Cardiac muscle cell (in vitro differentiated cells and primary cell): ENCODE measurements around the gene USP48. TPM values are rescaled to one million over a fixed set of nuclear protein-coding genes. Genes with fewer than 3 reads are reported as not detected.

Experiments used
- DNase-seq, 2 donors: peaks; one replicate each; pipeline versions ENCODE4 v3.0.0 to v3.0.0-alpha.2; 2010 to 2017; ENCODE audit warnings: low read depth in 1 of 2, low spot score in 1 of 2
- H3K27ac ChIP-seq: fragments of 200-600 bp; sonication (generic); 2 replicates; pipeline ENCODE4 v1.5.1; 2016
- H3K27me3 ChIP-seq: fragments of 200-600 bp; sonication (generic); 2 replicates; pipeline ENCODE4 v1.6.0; 2016; ENCODE audit warnings: control low read depth
- H3K36me3 ChIP-seq: fragments of 200-600 bp; sonication (generic); 2 replicates; pipeline ENCODE4 v1.5.1; 2016; ENCODE audit warnings: control low read depth
- H3K4me1 ChIP-seq: fragments of 200-600 bp; sonication (generic); 2 replicates; pipeline ENCODE4 v1.8.1; 2017; ENCODE audit warnings: low read depth, mild to moderate bottlenecking, mixed run types
- H3K4me3 ChIP-seq: fragments of 200-600 bp; sonication (generic); 2 replicates; pipeline ENCODE4 v1.5.1; 2016; ENCODE audit warnings: mild to moderate bottlenecking
- H3K9me3 ChIP-seq: fragments of 200-600 bp; sonication (generic); 2 replicates; pipeline ENCODE4 v1.5.1; 2017; ENCODE audit warnings: low read depth, mild to moderate bottlenecking, control low read depth
- polyA plus RNA-seq: library from polyadenylated mRNA; unstranded; fragments of >200 nt; fragmentation: Nextera tagmentation; extraction: Ambion mirVana; gene quantifications from 2 replicates; pipeline ENCODE4 v1.2.1, GENCODE V29; 2016
- total RNA-seq: library from RNA; depleted of rRNA; stranded (reverse); fragments of >200 nt; gene quantifications from 2 replicates; pipeline ENCODE4 v1.2.3, GENCODE V29; 2016
- TF ChIP-seq, protein P1 (sequence below): IDR thresholded peaks from 2 replicates; pipeline ENCODE4 v1.5.1; 2012; ENCODE audit warnings: low read depth, mild to moderate bottlenecking, low read length

Gene USP48
- total and polyA plus RNA-seq, 2 experiments from 2014 or later: 29.6 to 52.4 TPM

GRCh38 chr1:21640653-21641052, 142.3 kb downstream of the USP48 start:
- TF ChIP-seq, protein P1, sequence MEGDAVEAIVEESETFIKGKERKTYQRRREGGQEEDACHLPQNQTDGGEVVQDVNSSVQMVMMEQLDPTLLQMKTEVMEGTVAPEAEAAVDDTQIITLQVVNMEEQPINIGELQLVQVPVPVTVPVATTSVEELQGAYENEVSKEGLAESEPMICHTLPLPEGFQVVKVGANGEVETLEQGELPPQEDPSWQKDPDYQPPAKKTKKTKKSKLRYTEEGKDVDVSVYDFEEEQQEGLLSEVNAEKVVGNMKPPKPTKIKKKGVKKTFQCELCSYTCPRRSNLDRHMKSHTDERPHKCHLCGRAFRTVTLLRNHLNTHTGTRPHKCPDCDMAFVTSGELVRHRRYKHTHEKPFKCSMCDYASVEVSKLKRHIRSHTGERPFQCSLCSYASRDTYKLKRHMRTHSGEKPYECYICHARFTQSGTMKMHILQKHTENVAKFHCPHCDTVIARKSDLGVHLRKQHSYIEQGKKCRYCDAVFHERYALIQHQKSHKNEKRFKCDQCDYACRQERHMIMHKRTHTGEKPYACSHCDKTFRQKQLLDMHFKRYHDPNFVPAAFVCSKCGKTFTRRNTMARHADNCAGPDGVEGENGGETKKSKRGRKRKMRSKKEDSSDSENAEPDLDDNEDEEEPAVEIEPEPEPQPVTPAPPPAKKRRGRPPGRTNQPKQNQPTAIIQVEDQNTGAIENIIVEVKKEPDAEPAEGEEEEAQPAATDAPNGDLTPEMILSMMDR: no peak
- DNase-seq: no peak
- Histone ChIP-seq H3K27ac (no peak overlapping the region), H3K4me3 (no peak overlapping the region), H3K27me3 (no peaks in the 10 kb centered on the region), H3K9me3 (no peaks in the 10 kb centered on the region), H3K4me1 (no peaks in the 10 kb centered on the region), H3K36me3 (no peaks in the 10 kb centered on the region)

GRCh38 chr1:21639594-21640041, 143.3 kb downstream of the USP48 start:
- Histone ChIP-seq H3K4me1 (no peaks in the 10 kb centered on the region), H3K27ac (no peak overlapping the region), H3K4me3 (no peak overlapping the region), H3K36me3 (no peaks in the 10 kb centered on the region), H3K27me3 (no peaks in the 10 kb centered on the region), H3K9me3 (no peaks in the 10 kb centered on the region)
- TF ChIP-seq, protein P1: no peak
- no peak for DNase-seq

DNA sequence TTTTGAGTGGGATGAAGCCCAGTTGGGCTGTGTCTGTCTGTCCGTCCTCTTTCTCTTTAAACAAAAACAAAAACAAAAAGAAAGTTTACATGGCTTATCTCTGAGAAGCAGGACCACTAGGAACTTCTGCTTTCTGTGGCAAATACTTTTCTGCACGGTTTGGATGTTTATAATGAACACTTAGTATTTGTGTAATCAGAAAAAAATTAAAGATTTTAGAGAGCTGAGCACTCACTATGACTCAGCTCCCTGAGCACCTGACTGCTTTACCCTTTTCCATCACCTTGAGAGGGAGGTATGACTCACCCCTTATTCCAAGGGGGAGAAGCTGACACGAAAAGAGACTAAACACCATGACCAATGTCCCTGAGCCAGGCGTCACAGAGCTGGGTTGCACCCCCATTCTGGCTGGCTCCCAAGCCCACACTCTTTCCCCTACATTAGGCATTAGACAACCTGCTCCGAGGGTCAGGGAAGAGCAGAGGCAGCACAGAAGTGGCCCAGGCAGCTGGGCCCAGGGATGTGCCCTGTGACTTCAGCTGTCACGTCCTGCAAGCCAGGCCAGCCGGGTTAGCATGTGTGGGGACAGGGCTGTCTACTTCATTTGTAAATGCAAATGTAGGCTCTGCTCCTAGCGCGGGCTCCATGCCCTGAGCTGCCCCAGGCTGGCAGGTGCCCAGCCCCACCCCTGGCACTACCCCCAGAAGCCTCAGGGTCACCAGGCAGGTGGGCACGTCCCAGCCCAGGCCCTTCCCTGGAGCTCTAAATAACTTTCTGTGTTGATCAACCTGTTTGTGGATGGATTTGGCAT, 144.2 kb downstream of the USP48 start:
- Histone ChIP-seq H3K36me3 (no peaks in the 10 kb centered on the region), H3K4me1 (no peaks in the 10 kb centered on the region), H3K9me3 (no peaks in the 10 kb centered on the region), H3K27me3 (no peaks in the 10 kb centered on the region), H3K27ac (no peak overlapping the region), H3K4me3 (no peak overlapping the region)
- DNase-seq: no peak
- TF ChIP-seq, protein P1: no peak

- Histone ChIP-seq H3K27me3 (no peaks in the 10 kb centered on the region), H3K36me3 (no peaks in the 10 kb centered on the region), H3K4me1 (no peaks in the 10 kb centered on the region), H3K27ac (no peak overlapping the region), H3K4me3 (no peak overlapping the region), H3K9me3 (no peaks in the 10 kb centered on the region)
- DNase-seq: no peak
- TF ChIP-seq, protein P1: no peak
These were observed 145.4 kb downstream of the USP48 start for GRCh38 chr1:21637514-21637913.

GRCh38 chr1:21636029-21636428, 146.9 kb downstream of the USP48 start:
- no peak for DNase-seq
- H3K4me3 ChIP-seq: no peak overlapping the region
- TF ChIP-seq, protein P1: no peak
- no peaks in the 10 kb centered on the region for H3K36me3 ChIP-seq
- no peaks in the 10 kb centered on the region for H3K4me1 ChIP-seq
- H3K27me3 ChIP-seq: no peaks in the 10 kb centered on the region
- no peaks in the 10 kb centered on the region for H3K9me3 ChIP-seq
- H3K27ac ChIP-seq: no peak overlapping the region
